Stimulated activated CD4-positive, alpha-beta T cell treated with anti-CD3 and anti-CD28 coated beads, Interleukin-15, amount 100 ng/mL, for 1 hour (primary cell): Measurements from ENCODE around the gene KCTD20.

Experiments
- DNase-seq, 2 donors: peaks; one replicate each; pipeline ENCODE4 v3.0.0-alpha.2; 2020; ENCODE audit warnings: low read depth in 1 of 2, low spot score in 1 of 2

KCTD20 gene

DNA sequence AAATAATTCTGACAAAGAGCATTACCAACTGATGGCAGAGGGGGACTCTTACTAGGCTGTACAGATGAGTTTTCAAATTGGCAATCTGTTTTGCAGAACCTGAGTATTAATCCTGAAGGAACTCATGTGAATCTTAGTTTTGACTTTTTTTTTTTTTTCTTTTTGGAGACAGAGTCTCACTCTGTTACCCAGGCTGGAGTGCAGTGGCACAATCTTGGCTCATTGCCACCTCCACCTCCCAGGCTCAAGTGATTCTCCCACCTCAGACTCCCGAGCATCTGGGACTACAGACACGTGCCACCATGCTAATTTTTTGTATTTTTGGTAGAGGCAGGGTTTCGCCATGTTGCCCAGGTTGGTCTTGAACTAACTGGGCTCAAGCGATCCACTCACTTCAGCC, 49.3 kb downstream of the KCTD20 start:
- no peak for DNase-seq

GRCh38 chr6:36492621-36493020, 49.8 kb downstream of the KCTD20 start:
- DNase-seq = no peak

DNA sequence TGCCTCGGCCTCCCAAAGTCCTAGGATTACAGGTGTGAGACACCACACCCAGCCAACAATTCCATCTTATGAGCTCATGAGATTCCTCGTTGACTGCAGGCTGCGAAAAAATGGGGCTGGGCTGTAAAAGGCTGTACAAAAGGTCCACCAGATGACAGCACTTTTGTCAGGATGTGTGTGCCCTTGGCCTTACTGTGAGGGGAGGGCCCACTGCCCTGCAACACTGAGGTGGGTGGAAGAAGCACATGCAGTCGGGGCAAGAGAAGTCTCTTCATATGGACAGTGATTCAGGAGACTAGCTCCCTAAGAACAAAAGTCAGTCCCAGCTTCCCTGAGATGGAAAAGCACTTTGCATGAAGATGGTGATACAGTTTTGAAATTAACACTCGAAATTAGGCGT, 50.5 kb downstream of the KCTD20 start:
- no peak for DNase-seq

GRCh38 chr6:36493859-36494258, 51.1 kb downstream of the KCTD20 start:
- no peak for DNase-seq

GRCh38 chr6:36495086-36495485, 52.3 kb downstream of the KCTD20 start:
- DNase-seq = no peak

DNA sequence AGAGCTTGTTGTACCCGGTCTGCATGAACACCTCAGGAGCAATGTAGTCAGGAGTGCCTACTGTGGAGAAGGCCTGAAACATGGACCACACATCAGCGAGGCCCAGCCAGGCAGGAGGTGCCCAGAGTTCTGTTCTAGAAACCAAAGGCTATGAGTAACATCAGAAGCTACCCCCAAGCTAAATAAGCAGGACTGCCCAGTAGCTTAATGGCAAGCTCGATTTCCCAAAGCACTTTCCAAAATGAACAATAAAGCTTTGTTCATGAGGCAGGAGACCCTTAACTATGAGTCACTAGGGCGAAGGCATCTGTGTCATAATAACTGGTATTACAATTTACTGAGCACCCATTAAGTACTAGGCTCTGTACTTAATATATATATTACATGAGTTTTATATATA, 57.1 kb downstream of the KCTD20 start:
- no peak for DNase-seq

DNA sequence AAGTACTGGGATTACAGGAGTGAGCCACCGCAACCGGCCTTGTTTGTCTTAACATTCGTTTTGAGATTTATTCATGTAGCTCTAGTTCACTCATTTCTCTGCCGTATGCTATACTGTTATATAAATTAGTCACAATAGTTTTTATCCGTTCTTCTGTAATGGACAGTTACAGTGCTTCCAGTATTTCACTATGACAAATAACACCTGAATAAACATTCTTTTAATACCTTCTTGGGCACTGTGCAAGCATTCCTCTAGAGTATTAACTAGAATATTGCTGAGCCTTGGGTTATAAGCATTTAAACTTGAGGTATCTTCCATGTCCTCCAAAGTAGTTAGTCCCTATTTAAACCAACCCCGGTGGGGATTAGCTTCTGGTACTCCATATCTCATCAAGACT, 58.9 kb downstream of the KCTD20 start:
- no peak for DNase-seq

DNA sequence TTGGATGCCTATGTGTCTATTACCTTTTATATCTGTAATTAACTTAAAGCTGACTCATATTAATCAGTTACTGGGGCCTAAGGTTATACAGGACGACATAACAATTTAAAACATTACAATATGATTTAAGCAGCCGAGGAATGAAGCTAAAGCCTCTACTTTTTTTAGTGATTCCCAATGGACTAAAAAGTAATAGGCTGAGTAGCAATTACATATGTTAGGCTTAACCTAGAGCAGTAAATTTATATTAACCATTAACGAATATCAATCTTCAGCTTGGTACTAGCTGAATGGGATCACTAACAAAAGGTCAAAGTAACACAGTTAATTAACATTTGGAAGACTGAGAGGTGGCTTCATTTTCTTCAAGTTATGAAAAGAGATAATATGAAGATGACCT, 61.4 kb downstream of the KCTD20 start:
- no peak for DNase-seq

DNA sequence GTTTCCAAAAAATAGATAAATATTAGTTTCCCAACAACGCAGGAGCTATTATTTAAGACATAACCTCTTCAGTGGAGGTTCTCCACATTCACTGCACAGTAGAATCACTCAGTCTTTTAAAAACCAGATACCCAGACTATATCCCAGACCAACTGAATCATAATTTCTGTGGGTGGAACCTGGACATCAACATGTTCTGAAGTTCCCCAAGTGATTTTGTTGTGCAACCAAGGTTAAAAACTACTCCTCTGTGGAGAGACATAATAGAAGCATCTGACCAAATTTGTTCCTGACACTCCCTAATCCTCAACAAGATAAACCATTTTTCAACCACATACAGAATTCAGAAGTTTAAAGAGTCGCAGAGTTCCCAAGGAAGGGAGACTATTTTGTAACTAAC, 62.2 kb downstream of the KCTD20 start:
- no peak for DNase-seq

DNA sequence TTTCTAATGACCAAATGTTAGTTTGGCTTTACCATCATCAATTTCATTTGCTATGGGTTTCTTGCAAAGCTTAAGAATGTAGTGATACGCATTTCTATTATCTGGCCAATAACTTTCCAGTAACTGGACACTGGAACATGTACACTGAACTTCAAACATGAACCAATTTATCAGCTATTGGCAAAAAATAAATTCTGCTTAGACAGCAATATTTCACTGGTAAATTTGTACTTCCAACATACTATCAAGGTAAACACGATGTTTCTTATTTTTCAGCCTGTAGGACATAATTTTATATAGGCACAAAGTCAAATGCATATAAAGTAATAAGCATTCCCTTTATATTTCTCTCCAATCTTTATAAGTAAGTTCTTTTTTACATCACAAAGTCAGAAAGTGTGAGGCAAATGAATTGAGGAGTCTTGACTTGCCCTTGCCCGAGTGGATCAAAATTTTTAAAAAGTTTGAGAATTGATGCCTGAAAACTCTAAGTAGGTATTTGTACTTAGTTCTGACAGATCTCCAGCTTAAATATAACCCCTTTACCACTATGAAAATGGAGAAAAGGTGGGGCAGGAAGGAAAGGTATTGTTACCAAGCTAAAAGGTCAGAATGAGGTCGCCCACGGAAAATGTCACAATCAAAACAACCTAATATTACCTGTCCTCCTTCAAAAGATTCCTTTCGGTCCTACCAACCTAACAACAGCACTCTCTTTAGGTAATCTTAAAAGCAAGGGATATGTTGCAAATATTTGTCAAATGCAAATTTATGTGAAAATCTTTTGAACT, 63.1 kb downstream of the KCTD20 start:
- no peak for DNase-seq

DNA sequence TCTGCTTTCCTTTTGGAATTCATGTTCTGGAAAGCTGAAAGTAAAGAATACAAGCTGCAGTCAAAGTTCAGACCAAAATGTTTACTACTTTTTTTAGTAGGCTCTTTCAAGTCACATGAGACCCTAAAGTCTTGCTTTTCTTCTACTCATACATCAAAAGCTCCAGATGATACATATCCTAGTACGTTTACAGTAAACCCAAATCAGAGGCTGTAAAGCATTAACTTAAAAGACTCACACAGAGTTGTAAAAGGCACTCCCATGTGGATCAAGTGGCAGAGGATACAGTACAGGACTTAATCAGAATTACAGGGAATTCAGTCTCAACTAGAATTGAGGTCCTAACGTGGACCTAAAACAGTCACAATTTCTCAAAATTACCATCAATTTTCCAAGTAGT, 63.8 kb downstream of the KCTD20 start:
- DNase-seq = no peak

GRCh38 chr6:36508532-36508931, 65.7 kb downstream of the KCTD20 start:
- no peak for DNase-seq

- DNase-seq = no peak
Observed at GRCh38 chr6:36510365-36510764, 67.6 kb downstream of the KCTD20 start.

DNA sequence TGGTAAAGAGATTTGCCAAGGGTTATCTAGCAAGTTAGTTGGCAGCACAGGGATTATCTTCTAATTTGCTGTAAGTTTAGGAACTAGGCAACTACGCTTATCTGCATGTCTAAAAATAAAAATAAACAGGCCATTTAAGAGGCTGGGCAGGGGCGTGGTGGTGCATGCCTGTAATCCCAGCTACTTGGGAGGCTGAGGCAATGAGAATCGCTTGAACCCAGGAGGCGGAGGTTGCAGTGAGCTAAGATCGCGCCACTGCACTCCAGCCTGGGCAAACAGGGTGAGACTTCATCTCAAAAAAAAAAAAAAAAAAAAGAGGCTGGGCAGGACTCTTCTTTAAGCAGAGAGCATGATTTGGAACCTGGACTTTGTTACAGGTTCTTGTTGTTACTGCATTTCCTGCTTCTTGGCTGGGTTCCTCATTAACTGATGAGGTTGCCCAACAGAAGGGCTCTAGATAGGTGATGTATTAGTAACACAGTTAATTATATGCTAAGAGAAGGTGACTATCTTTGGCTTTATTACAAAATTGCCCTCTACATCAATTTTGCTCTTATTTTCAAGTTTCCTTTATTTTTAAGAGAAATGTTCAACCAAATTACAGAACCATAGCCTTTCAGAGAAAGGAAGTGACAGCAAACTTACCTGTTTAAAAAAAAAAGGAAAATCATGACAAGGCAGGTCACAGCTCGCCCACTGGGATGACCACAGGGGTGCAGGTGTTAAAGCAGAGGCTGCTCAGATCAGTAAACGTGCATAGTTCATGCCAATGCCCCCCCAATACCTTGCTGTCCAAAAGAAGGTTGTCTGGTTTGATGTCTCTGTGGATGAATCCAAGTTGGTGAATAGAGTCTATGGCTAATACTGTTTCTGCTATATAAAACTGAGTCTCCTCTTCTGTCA, 72.0 kb downstream of the KCTD20 start:
- DNase-seq = no peak

- DNase-seq = no peak
Observed at GRCh38 chr6:36515844-36516243, 73.0 kb downstream of the KCTD20 start.

GRCh38 chr6:36516559-36516958, 73.8 kb downstream of the KCTD20 start:
- DNase-seq = no peak

- no peak for DNase-seq
Observed at GRCh38 chr6:36516988-36517387, 74.2 kb downstream of the KCTD20 start.

DNA sequence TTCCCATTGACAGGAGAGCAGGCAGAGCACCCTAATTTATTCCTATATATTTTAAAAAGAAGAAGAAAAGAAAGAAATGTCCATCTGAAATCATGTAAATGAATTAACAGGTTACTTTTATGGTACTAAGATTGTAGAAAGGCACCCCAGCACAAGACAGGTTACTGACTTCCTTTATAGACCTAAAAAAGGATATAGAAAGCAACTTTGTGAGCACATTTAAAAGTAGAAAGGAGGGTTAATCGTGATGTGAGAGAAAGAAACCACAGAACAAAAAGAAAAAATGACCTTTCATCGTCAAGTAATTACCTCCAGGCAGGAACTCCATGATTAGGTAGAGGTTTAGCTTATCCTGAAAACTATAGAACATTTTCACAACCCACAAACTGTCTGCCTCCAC, 74.6 kb downstream of the KCTD20 start:
- DNase-seq = no peak

- DNase-seq = no peak
Observed at GRCh38 chr6:36519352-36519751, 76.6 kb downstream of the KCTD20 start.

DNA sequence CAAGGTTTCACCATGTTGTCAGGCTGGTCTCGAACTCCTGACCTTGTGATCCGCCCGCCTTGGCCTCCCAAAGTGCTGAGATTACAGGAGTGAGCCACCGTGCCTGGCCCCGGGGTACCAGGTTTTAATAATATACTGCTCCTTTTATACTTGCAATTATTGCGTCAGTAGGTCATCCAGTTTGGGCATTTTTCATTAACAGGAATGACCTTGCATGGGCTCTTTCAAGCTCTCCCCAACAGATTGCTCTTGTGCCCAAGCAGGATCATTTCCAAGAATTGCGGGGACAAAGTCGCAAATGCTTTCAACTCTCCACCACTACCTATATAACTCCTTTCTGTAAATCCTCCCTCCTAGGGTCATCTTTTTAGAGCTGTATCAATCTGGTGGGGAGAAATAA, 80.7 kb downstream of the KCTD20 start:
- no peak for DNase-seq

DNA sequence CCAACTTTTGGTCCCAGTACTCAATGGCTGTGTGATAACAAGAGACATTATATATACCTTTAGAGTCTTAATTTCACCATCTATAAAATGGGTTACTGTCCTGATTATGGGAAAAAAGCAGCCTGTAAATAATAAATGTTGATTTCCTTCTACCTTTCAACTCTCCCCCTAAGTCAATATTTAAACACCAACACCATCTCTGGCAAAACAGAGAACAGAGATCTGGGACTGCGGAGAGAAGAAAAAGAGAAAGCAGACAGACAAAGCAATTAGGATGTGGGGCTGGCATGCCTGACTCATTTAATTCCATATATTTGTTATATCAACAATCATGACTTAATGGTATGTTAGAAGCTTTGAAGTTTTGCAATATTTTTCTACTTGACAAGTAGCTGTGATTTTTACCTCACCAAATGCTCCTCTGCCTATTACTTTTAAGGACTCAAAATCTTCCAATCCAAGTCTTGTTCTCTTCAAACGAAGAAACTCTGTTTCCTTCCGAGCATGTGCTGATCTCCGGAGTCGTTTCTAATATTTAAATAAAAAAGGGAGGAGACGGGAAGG, 81.2 kb downstream of the KCTD20 start:
- DNase-seq = no peak

DNA sequence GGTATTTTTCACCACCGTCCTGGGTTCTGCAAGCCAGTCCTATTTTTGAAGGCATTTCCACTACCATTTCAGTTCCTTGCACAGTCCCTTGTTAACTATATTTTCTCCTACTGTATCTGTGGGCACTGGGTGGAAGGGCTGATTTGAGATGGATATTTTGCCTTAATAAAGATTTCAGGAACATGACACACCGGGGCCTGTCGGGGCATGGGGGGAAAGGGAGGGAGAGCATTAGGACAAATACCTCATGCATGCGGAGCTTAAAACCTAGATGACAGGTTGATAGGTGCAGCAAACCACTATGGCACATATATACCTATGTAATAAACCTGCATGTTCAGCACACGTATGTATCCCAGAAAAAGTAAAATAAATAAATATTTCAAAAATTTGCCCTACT, 82.1 kb downstream of the KCTD20 start:
- DNase-seq = no peak
